CD4-positive, alpha-beta T cell (primary cell): Measurements from ENCODE around the gene SNX13. TPM values are rescaled to one million over a fixed set of nuclear protein-coding genes. Genes with fewer than 3 reads are reported as not detected.
"Not testable (repeated sequence)": the region's sequence is repeated elsewhere in the genome, so short reads cannot be mapped to it uniquely, and the experiment has no call there.

Experiments used
- ATAC-seq: fragments of 200-7000 bp; cut with Tn5 transposase; one replicate; pipeline ENCODE4 v1.10.0; 2022; ENCODE audit warnings: mild to moderate bottlenecking; ENCODE audit not compliant: poor library complexity
- CTCF ChIA-PET: fragments of 350-600 bp; sonication (Branson Sonifier 250); formaldehyde crosslinking; loops from one replicate; lab custom pipeline; 2021; ENCODE audit warnings: antibody characterized with exemption, inconsistent platforms; lab: Charles Lee
- POLR2A ChIA-PET: fragments of 350-600 bp; sonication (Branson Sonifier 250); formaldehyde crosslinking; loops from one replicate; lab custom pipeline; 2021; ENCODE audit warnings: antibody characterized with exemption, inconsistent platforms; lab: Charles Lee
- DNase-seq, 14 experiments: peaks; one replicate each; pipeline ENCODE4 v3.0.0-alpha.2; 2013 to 2020; ENCODE audit warnings: mixed read lengths in 2 of 14
- H3K27ac ChIP-seq, 2 donors: one replicate each; pipeline versions ENCODE4 v1.5.1 to v1.7.0; 2013; ENCODE audit warnings: low read length in 2 of 2, low read depth in 1 of 2, mild to moderate bottlenecking in 1 of 2
- H3K27me3 ChIP-seq, 2 experiments: 1 replicate in 1 of 2; 2 replicates in 1 of 2; pipeline versions ENCODE4 v1.6.1 to v1.7.0; 2013; ENCODE audit warnings: low read length in 2 of 2, control low read depth in 1 of 2, mild to moderate bottlenecking in 1 of 2, moderate library complexity in 1 of 2; ENCODE audit not compliant: insufficient read depth in 2 of 2, control insufficient read depth in 1 of 2
- H3K36me3 ChIP-seq: one replicate; pipeline ENCODE4 v1.6.1; 2013; ENCODE audit warnings: low read length, control low read depth; ENCODE audit not compliant: insufficient read depth
- H3K4me1 ChIP-seq: one replicate; pipeline ENCODE4 v1.6.1; 2013; ENCODE audit warnings: low read length, control low read depth; ENCODE audit not compliant: insufficient read depth
- H3K4me3 ChIP-seq: one replicate; pipeline ENCODE4 v1.5.1; 2013; ENCODE audit warnings: mild to moderate bottlenecking, low read length, moderate library complexity
- H3K9me3 ChIP-seq, 2 experiments: 1 replicate in 1 of 2; 2 replicates in 1 of 2; pipeline versions ENCODE4 v1.6.1 to v1.7.0; 2013; ENCODE audit warnings: low read length in 2 of 2, mild to moderate bottlenecking in 2 of 2, control low read depth in 1 of 2, moderate library complexity in 1 of 2; ENCODE audit not compliant: control insufficient read depth in 1 of 2, insufficient read depth in 1 of 2
- H3K27ac Mint-ChIP-seq: one replicate; pipeline ENCODE4 v1.8.0; 2020; ENCODE audit warnings: mixed read lengths
- H3K27me3 Mint-ChIP-seq: one replicate; pipeline ENCODE4 v1.8.0; 2021; ENCODE audit warnings: mixed read lengths
- H3K36me3 Mint-ChIP-seq: one replicate; pipeline ENCODE4 v1.8.0; 2021; ENCODE audit warnings: low read depth, mixed read lengths
- H3K4me1 Mint-ChIP-seq: one replicate; pipeline ENCODE4 v1.8.0; 2021; ENCODE audit warnings: low read depth, mixed read lengths
- H3K4me3 Mint-ChIP-seq: one replicate; pipeline ENCODE4 v1.8.0; 2020; ENCODE audit warnings: mild to moderate bottlenecking, mixed read lengths
- H3K9me3 Mint-ChIP-seq: one replicate; pipeline ENCODE4 v1.8.0; 2020; ENCODE audit warnings: mixed read lengths
- intact Hi-C, 2 experiments: fragments of 100-400 bp; cut with DNase I in 1 of 2; cut with micrococcal nuclease in 1 of 2; formaldehyde crosslinking; loops; one replicate each; pipeline versions ENCODE4 v1.15.1 to v1.9.0; 2023 to 2025; cut with DNase I, micrococcal nuclease
- total RNA-seq, 174 experiments: library from RNA in 2 of 174; stranded (reverse) in 2 of 174; gene quantifications; one replicate each; pipeline ENCODE4 v1.2.3 and lab custom pipeline; 2021 to 2026
- TF ChIP-seq, protein P1 (sequence below): fragments of 200-600 bp; IDR thresholded peaks from one replicate; pipeline ENCODE4 v1.8.0; 2022; ENCODE audit warnings: antibody characterized with exemption, mild to moderate bottlenecking

SNX13 gene
- total RNA-seq, 2 experiments from 2014 or later = 24.0 to 25.8 TPM

DNA sequence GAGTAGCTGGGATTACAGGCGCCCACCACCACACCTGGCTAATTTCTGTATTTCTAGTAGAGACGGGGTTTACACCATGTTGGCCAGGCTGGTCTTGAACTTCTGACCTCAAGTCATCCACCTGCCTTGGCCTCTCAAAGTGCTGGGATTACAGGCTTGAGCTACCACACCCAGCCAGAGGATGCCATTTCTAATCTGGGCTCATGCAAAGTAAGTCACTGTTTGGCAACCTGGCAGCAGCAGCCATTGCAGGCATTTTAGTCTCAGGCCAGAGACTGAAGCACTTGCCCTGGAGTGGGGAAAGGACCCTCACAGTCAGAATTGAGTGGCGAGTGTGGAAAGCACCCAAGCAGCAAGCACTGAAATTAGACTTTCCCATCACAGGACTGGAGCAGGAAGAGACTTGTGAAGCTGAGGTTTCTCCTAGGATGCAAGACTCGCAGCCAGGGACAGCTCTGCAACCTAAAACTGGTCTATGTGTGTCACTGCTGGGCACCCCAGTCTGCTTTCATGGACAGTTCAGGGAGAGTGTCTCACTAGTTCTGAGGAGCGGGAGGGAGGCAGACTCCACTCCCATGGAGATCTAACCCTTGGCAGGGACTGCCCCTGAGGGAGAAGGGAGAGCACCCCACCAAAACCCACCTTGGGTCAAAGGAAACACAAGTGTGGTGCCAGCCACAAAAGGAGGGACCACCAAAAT lies 27.6 kb downstream of the SNX13 start:
- DNase-seq = no peak
- no peak overlapping the region for H3K27ac Mint-ChIP-seq
- H3K27me3 Mint-ChIP-seq = no peaks in the 10 kb centered on the region
- H3K27me3 ChIP-seq = no peaks in the 10 kb centered on the region
- H3K4me3 Mint-ChIP-seq = no peak overlapping the region
- H3K4me3 ChIP-seq = no peak overlapping the region
- H3K27ac ChIP-seq = no peak overlapping the region
- intact Hi-C loops = no loop called here
- H3K36me3 ChIP-seq = peaks cover 6% of the 10 kb centered on the region
- no peaks in the 10 kb centered on the region for H3K4me1 ChIP-seq
- TF ChIP-seq, protein P1, sequence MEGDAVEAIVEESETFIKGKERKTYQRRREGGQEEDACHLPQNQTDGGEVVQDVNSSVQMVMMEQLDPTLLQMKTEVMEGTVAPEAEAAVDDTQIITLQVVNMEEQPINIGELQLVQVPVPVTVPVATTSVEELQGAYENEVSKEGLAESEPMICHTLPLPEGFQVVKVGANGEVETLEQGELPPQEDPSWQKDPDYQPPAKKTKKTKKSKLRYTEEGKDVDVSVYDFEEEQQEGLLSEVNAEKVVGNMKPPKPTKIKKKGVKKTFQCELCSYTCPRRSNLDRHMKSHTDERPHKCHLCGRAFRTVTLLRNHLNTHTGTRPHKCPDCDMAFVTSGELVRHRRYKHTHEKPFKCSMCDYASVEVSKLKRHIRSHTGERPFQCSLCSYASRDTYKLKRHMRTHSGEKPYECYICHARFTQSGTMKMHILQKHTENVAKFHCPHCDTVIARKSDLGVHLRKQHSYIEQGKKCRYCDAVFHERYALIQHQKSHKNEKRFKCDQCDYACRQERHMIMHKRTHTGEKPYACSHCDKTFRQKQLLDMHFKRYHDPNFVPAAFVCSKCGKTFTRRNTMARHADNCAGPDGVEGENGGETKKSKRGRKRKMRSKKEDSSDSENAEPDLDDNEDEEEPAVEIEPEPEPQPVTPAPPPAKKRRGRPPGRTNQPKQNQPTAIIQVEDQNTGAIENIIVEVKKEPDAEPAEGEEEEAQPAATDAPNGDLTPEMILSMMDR = no peak
- peaks cover 8% of the 10 kb centered on the region for H3K9me3 Mint-ChIP-seq
- ChIA-PET POLR2A (no interaction called here), CTCF (no interaction called here)
- peaks cover 39% of the 10 kb centered on the region for H3K36me3 Mint-ChIP-seq
- no peak for ATAC-seq
- peaks cover 3 to 15% of the 10 kb centered on the region in 2 experiments for H3K9me3 ChIP-seq
- peaks cover 40% of the 10 kb centered on the region for H3K4me1 Mint-ChIP-seq

DNA sequence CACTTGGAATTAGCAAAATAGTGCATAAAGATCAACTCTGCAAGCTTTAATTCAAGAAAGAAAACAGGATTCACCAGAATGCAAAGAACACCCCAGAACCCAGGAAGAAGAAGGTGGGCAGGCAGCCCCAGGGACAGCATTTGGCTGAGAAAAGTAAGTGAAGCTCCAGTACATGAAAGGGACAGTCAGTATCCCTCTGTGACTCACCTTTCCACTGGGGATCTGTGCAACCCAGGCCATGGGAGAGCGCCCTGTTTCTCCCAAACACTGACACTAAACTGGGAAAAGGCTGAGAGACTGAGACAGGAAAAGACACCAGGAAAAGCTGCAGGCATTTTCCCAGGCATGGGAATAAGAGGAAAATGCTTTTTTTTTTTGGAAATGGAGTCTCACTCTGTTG lies 28.2 kb downstream of the SNX13 start:
- Histone ChIP-seq H3K36me3 (peaks cover 6% of the 10 kb centered on the region), H3K4me1 (no peaks in the 10 kb centered on the region), H3K27ac (no peak overlapping the region), H3K4me3 (no peak overlapping the region), H3K9me3 (peaks cover 3 to 9% of the 10 kb centered on the region in 2 experiments), H3K27me3 (no peaks in the 10 kb centered on the region)
- Mint-ChIP-seq H3K9me3 (peaks cover 6% of the 10 kb centered on the region), H3K36me3 (peaks cover 45% of the 10 kb centered on the region), H3K27me3 (no peaks in the 10 kb centered on the region), H3K27ac (no peak overlapping the region), H3K4me1 (peaks cover 46% of the 10 kb centered on the region), H3K4me3 (no peak overlapping the region)
- TF ChIP-seq, protein P1 = no peak
- DNase-seq (no peak), ATAC-seq (no peak)
- ChIA-PET CTCF (no interaction called here), POLR2A (no interaction called here)
- intact Hi-C loops = no loop called here

DNA sequence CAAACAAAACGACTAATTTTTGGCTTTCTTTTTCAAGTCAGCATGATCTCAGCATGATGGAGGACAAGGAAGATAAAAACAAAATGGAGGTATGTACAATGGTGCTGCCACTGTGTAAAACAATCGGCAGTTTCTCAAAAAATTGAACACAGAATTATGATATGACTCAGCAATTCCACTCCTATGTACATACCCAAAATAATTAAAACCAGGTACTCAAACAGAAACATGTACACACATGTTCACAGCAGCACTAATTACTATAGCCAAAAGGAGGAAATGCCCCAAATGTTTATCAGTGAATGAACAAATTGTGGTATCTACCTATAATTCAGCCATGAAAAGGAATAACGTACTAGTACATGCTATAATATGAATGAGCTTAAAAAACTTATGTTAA lies 29.9 kb downstream of the SNX13 start:
- Histone ChIP-seq H3K36me3 (peaks cover 6% of the 10 kb centered on the region), H3K4me1 (no peaks in the 10 kb centered on the region), H3K27me3 (no peaks in the 10 kb centered on the region), H3K9me3 (peaks cover 0 to 3% of the 10 kb centered on the region in 2 experiments), H3K27ac (no peak overlapping the region), H3K4me3 (no peak overlapping the region)
- no peak overlapping the region for H3K4me3 Mint-ChIP-seq
- TF ChIP-seq, protein P1 = no peak
- ChIA-PET POLR2A (no interaction called here), CTCF (no interaction called here)
- no peak for ATAC-seq
- intact Hi-C loops = no loop called here
- H3K27ac Mint-ChIP-seq = no peak overlapping the region
- peaks cover 48% of the 10 kb centered on the region for H3K36me3 Mint-ChIP-seq
- H3K4me1 Mint-ChIP-seq = peaks cover 60% of the 10 kb centered on the region
- DNase-seq = no peak
- H3K9me3 Mint-ChIP-seq = peaks cover 6% of the 10 kb centered on the region
- no peaks in the 10 kb centered on the region for H3K27me3 Mint-ChIP-seq

DNA sequence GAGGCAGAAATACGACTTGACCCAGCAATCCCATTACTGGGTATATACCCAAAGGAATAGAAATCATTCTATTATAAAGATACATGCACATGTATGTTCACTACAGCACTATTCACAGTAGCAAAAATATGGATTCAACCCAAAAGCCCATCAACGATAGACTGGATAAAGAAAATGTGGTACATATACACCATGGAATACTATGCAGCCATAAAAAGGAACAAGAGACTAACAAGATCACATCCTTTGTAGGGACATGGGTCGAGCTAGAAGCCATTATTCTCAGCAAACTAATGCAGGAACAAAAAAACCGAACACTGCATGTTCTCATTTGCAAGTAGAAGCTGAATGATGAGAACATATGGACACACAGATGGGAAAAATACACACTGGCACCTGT lies 31.0 kb downstream of the SNX13 start:
- intact Hi-C loops, H3K36me3 ChIP-seq, H3K4me3 Mint-ChIP-seq, H3K9me3 Mint-ChIP-seq, H3K4me1 ChIP-seq, H3K9me3 ChIP-seq, H3K27ac Mint-ChIP-seq, H3K27ac ChIP-seq, ATAC-seq, H3K27me3 ChIP-seq, POLR2A ChIA-PET, DNase-seq, H3K27me3 Mint-ChIP-seq, CTCF ChIA-PET, H3K4me3 ChIP-seq: not testable (repeated sequence)
- H3K4me1 Mint-ChIP-seq = peaks cover 71% of the 10 kb centered on the region
- peaks cover 48% of the 10 kb centered on the region for H3K36me3 Mint-ChIP-seq
